ENCODE data around the gene PRKCA.

GRCh38 chr17:66312912-66313311 is 10.5 kb downstream of the PRKCA start:
- TF ChIP-seq GATA3 (IDR thresholded peaks at IDR 0.05; ENCODE audit: low read depth, low read length): no peak
- TF ChIP-seq GATA2 (IDR thresholded peaks at IDR 0.05; ENCODE audit: low read depth, low read length): no peak

Measured in SH-SY5Y (cell line).